HepG2 (cell line): ENCODE data around the gene GCC1.

Experiments
- ATF7 ChIP-seq, 2 experiments: fragments of 450-650 bp in 1 of 2; sonication (generic) in 1 of 2; formaldehyde crosslinking in 1 of 2; IDR thresholded peaks; 2 replicates each; pipeline versions ENCODE4 v1.4.0 to v1.6.1; 2016 to 2020; ENCODE audit warnings: antibody characterized with exemption in 1 of 2, mild to moderate bottlenecking in 1 of 2, missing genetic modification reagents in 1 of 2
- CBFB ChIP-seq: sonication (generic); formaldehyde crosslinking; IDR thresholded peaks from 2 replicates; pipeline ENCODE4 v1.4.0; 2020; ENCODE audit warnings: missing genetic modification reagents
- CBX2 ChIP-seq, 2 experiments: fragments of 200-600 bp in 1 of 2; sonication (generic); formaldehyde crosslinking in 1 of 2; IDR thresholded peaks; 2 replicates each; pipeline versions ENCODE4 v1.7.0 to v1.8.1; 2018 to 2022; ENCODE audit warnings: low read depth in 2 of 2, low read length in 1 of 2, mild to moderate bottlenecking in 1 of 2, missing genetic modification reagents in 1 of 2
- EZH2 ChIP-seq: conservative IDR thresholded peaks from 2 replicates; pipeline ENCODE4 v1.6.1; 2012; ENCODE audit warnings: mild to moderate bottlenecking, low read depth, low read length, moderate library complexity
- FOXA1 ChIP-seq, 2 experiments: fragments of 450-650 bp in 1 of 2; sonication (generic) in 1 of 2; formaldehyde crosslinking in 1 of 2; IDR thresholded peaks; 2 replicates each; pipeline versions ENCODE4 v1.4.0 to v1.6.1; 2016 to 2020; ENCODE audit warnings: missing genetic modification reagents in 1 of 2
- SNRNP70 ChIP-seq: fragments of 200-400 bp; formaldehyde crosslinking; IDR thresholded peaks from 2 replicates; pipeline ENCODE4 v1.6.1; 2017; ENCODE audit warnings: mild to moderate bottlenecking, low read depth, low read length, moderate library complexity
- ZBTB21 ChIP-seq: sonication (generic); formaldehyde crosslinking; IDR thresholded peaks from 2 replicates; pipeline ENCODE4 v1.4.0; 2020; ENCODE audit warnings: missing genetic modification reagents
- ZFP36 ChIP-seq: fragments of 150-350 bp; IDR thresholded peaks from 2 replicates; pipeline ENCODE4 v1.6.1; 2018; ENCODE audit warnings: borderline replicate concordance, low read length, low read depth; ENCODE audit not compliant: partially characterized antibody
- ZNF607 ChIP-seq: sonication (generic); formaldehyde crosslinking; IDR thresholded peaks from 2 replicates; pipeline ENCODE4 v1.5.1; 2020; ENCODE audit warnings: missing genetic modification reagents, mild to moderate bottlenecking, borderline replicate concordance
- TF ChIP-seq, protein P1 (sequence below): sonication (generic); formaldehyde crosslinking; IDR thresholded peaks from 2 replicates; pipeline ENCODE4 v1.5.0; 2020; ENCODE audit warnings: missing genetic modification reagents
- TF ChIP-seq, protein P2 (sequence below): sonication (generic); formaldehyde crosslinking; IDR thresholded peaks from 2 replicates; pipeline ENCODE4 v1.5.0; 2020; ENCODE audit warnings: mild to moderate bottlenecking, missing genetic modification reagents, moderate library complexity

DNA sequence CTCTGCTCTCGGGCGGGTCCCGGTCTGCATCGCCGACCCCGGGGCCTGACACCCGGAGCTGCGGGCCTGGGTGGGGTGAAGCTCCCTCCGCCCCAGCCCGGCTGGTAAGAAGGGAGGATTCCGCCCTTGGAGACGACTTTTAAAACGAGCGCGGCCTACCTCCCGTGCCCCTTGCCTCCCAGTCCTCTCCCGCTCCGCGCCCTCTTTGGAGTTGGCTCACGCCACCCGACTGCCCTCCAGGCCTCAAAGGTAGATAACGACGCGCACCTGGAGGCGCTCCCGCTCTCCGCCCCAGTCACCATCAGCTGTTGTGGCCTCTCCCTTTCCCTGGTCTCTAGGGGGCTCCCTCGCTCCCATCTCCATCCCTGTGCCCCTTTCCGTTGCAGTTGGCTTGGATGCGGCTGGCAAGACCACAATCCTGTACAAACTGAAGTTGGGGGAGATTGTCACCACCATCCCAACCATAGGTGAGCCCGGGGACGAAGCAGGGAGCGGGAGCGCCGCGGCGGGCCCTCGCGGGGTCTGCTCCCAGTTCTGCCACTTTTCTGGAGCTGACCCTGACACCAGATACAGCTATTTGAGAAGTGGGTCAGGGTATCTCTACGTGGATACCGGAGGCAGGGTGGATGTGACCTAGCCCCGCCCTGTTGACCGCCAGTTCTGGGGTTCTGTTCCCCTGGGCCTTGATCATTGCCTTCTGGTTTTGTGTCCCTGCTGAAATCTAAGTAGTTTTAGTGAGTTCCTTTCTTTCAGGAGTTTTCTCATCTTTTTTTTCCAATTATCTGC is 3.5 kb upstream of the GCC1 start:
- TF ChIP-seq ZBTB21 (CRISPR knock-in tag), result no peak
- TF ChIP-seq, protein P1, sequence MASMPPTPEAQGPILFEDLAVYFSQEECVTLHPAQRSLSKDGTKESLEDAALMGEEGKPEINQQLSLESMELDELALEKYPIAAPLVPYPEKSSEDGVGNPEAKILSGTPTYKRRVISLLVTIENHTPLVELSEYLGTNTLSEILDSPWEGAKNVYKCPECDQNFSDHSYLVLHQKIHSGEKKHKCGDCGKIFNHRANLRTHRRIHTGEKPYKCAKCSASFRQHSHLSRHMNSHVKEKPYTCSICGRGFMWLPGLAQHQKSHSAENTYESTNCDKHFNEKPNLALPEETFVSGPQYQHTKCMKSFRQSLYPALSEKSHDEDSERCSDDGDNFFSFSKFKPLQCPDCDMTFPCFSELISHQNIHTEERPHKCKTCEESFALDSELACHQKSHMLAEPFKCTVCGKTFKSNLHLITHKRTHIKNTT (CRISPR knock-in tag), result no peak
- TF ChIP-seq CBX2 (IDR thresholded peaks at IDR 0.05; ENCODE audit: low read depth, low read length), result no peak
- no peak for TF ChIP-seq CBX2 (CRISPR knock-in tag; IDR thresholded peaks at IDR 0.05; ENCODE audit: low read depth)
- no peak for TF ChIP-seq CBFB
- TF ChIP-seq ZNF607, result no peak
- TF ChIP-seq SNRNP70, result no peak
- TF ChIP-seq FOXA1 (IDR thresholded peaks at IDR 0.05), result no peak
- no peak for TF ChIP-seq FOXA1 (CRISPR knock-in tag; IDR thresholded peaks at IDR 0.05)
- TF ChIP-seq ZFP36, result no peak
- no peak for TF ChIP-seq ATF7 (IDR thresholded peaks at IDR 0.05)
- TF ChIP-seq ATF7 (CRISPR knock-in tag; IDR thresholded peaks at IDR 0.05), result no peak
- TF ChIP-seq, protein P2, sequence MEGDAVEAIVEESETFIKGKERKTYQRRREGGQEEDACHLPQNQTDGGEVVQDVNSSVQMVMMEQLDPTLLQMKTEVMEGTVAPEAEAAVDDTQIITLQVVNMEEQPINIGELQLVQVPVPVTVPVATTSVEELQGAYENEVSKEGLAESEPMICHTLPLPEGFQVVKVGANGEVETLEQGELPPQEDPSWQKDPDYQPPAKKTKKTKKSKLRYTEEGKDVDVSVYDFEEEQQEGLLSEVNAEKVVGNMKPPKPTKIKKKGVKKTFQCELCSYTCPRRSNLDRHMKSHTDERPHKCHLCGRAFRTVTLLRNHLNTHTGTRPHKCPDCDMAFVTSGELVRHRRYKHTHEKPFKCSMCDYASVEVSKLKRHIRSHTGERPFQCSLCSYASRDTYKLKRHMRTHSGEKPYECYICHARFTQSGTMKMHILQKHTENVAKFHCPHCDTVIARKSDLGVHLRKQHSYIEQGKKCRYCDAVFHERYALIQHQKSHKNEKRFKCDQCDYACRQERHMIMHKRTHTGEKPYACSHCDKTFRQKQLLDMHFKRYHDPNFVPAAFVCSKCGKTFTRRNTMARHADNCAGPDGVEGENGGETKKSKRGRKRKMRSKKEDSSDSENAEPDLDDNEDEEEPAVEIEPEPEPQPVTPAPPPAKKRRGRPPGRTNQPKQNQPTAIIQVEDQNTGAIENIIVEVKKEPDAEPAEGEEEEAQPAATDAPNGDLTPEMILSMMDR (CRISPR knock-in tag), result peak; percentile 93
- no peak for TF ChIP-seq EZH2
